ENCODE data around the gene FUT3.

FUT3 gene

DNA sequence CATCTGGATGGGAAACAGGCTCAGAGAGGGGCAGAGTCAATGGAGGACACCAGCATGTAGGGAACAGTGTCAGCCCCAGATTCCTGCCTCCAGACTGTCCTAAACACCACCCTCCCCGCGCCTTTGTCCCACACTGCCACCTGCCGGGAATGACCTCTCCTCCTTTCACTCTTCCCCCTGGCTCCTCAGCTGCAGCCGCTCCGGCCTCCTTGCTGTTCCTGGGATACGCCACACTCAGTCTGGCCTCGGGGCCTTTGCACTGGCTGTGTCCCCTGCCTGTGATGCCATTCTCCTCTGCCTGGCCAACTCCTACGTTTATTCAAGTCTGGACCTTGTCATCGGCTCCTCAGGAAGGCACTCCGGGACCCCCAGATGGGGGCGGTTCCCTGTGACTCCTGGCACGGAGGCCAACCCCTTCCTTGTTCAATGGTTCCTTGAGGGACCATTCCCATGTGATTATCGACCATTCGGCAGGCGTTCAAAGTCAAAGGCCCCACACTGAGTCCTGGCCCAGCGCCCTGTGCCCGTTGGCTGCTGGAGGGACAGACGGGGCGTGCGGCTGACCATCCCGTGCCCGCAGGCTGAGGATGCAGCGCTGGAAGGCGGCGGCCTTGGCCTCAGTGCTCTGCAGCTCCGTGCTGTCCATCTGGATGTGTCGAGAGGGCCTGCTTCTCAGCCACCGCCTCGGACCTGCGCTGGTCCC is 27.5 kb downstream of the FUT3 start:
- DNase-seq: no peak

DNA sequence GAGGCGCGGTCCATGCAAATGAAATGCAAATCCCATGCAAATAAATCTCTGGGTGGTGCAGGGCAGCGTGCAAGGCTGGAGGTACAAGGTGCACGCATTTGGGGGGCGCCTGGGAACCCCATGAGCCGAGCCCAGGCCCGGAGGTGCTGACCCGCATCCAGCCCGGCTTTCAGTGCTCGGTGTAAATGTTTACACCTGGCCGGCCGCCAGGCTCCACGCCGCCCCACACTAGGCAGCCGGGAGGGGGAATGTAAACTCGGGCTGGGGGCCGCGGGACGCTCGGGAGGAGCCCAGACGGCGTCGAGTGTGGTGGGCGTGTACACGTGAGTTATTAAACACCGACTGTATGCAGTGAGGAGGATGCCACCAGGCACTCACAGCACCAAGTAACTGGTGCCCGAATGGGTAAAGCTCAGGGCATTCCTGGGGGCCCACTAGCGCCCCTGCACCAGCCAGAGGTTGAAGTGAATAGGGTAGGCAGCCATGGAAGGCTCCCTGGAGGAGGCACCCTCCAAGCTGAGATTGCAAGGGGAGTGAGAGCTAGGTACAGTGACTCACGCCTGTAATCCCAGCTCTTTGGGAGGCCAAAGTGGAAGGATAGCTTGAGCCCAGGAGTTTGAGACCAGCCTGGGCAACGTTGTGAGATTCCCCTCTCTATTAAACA is 28.9 kb downstream of the FUT3 start:
- no peak for DNase-seq

DNA sequence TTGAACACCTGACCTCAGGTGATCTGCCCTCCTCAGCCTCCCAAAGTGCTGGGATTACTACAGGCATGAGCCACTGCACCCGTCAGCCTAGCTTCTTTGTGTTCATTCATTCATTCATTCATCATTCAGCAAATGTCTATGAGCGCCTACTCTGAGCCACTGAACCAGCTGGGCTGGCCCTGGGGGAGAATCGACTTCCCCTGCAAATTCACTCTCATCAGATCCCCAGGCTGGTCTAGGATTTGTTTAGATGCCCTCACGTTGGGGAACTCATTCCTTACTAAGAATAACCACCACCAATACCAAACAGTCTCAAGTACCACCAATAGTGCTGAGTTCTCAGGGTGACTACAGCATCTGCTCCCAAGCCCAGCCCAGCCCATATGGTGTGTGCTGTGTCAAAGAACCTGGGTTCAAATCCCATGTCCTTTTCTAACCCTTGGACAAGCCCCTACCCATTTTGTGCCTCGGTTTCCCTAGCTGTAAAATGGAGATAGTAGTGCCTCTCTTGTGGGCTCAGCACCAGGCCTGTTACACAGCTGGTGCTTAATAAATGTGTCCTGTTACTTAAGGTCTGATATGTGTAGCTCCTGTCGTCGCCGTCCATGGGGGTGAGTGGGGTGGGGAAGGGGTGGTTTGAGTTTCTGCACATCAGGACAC is 29.6 kb downstream of the FUT3 start:
- DNase-seq: no peak

DNA sequence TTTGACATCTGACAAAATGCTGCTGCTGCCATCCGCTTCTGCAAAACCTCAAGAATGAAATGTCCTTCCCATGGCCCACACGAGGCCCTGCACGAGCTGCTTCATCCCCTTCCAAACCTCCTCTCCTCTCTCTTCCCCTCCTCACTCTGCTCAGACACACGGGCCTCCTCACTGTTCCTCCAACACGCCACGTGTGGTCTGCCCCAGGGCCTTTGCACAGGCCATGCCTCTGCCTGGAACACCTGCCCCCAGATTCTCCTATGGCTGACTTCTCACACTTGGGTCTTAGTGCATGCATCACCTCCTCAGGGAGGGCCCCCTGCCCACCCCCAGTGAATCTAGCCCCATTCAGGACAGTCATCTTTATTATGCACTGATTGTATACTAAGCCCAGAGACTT is 30.5 kb downstream of the FUT3 start:
- no peak for DNase-seq

DNA sequence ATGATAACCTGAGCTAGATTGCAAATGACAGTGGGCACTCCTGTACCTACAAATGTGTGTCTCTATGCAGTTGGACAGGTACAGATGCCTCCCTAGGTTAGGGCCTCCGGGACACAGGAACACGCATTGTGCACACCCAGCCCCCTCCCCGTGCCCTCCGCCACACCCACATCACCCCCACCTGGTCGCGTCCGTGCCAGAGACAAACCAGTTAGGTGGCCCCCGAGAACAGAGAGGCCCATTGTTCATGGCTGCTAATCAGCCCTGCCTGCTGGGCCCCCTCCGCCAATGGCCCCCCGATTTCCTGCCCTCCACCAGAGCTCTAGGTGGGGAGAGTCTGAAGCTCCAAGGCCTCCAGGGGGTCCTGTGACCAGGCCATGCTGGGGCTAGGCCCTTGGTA is 32.7 kb downstream of the FUT3 start:
- no peak for DNase-seq

DNA sequence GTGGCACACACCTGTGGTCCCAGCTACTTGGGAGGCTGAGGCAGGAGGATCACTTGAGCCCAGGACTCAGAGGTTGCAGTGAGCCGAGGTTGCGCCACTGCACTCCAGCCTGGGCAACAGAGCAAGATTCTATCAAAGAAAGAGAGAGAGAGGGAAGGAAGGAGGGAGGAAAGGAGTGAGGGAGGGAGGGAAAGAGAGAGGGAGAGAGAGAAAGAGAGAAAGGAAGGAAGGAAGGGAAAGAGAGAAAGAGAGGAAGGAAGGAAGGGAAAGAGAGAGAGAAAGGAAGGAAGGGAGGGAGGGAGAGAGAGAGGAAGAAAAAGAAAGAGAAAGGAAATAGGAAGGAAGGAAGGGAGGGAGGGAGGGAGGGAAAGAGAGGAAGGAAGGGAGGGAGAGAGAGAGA is 34.0 kb downstream of the FUT3 start:
- DNase-seq: no peak

DNA sequence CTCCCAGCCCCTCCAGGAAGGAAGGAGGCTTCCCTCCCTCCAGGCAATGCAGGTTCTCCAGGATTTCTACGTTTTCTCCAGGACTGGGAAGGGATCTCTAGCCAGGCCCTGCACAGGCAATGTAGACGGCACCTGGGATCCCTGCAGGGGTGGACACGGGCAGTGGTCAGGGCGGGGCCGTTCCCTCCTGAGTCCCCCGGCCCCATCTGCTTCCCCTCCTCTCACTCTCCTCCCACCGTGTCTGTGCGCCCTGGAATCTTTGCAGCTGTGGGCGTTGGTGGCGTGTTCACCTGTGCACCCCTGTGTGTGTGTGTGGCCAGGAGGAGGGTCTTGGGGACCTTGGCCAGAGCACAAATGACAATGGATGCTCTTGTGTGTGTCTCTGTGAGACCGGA is 36.4 kb downstream of the FUT3 start:
- no peak for DNase-seq

DNA sequence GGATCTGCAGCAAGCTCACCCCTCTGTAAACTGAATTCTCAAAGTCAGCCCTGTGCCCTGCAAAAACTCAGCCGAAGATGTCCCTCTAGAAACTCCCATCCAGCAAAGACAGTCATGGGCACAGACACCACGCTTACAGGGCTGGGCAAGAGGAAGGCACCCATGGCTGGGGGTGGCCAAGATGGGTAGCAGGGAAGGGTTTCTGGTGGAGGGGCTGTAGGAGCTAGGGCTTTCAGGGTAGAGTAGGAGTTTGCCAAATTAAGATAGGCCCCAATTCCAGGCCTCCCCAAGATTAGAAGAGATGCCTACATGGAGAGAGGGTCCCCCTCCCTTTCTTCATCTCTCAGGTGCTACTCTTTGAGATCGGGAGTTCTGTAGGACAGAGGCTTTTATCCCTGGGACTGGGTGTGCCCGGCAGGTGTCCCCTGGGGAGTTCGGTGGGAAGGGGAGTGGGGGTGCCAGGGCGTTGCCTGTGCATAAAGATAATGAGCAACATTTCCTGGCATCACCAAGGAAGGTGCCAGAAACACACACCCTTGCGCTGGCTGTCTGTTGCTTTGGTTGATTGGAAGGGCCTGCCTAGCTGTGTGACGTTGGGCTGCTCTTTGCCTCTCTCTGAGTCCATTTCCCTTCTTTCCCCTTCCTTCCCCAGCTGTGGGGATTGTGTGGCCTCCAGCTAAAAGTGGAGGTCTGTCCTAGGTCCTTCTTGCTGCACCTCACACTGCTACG is 37.0 kb downstream of the FUT3 start:
- no peak for DNase-seq

DNA sequence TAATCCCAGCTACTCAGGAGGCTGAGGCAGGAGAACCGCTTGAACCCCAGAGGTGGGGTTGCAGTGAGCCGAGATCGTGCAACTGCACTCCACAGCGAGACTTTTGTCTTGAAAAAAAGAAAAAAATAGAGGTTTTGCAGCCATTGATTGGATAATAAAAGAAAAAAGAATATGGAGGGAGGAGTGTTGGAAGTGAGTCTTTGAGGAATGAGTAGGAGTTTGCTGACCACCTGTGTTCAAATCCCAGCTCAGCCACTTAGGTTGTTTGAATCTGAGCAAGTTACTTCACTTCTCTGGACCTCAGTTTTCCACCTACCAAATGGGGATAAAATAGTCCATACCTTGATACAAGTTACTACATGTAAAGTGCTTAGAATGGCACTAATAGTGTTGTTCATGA is 40.1 kb downstream of the FUT3 start:
- DNase-seq: no peak

DNA sequence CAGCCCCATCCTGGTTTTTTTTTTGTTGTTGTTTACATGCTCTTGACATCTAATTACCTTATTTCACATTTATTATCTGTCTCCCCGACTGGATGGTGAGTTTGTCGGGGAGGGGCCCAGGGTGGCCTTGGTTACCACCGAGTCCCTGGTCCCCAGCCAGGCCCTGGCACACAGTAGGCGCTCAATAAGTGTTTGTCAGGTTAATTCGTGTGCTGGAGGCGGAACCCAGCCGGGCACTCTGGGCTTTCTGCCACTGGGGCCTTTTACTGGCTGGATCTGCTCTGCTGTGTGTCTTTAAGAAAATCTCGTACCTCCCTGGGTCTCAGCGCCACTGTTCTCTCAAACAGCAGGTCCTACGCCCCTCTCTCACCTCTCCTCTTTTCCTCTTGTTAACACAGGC is 41.8 kb downstream of the FUT3 start:
- no peak for DNase-seq

DNA sequence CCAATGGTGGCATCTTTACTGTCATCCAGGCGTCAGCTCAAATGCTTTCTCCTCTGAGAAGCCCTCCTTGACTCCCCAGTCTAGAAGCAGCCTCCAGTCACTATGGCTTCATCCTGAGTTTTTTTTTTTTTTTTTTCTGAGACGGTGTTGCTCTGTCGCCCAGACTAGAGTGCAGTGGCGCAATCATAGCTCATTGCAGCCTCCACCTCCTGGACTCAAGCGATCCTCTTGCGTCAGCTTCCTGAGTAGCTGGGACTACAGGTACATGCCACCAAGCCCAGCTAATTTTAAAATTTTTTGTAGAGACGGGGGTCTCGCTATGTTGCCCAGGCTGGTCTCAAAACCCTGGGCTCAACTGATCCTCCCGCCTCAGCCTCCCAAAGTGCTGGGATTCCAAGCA is 42.2 kb downstream of the FUT3 start:
- peak; percentile 48 for DNase-seq

DNA sequence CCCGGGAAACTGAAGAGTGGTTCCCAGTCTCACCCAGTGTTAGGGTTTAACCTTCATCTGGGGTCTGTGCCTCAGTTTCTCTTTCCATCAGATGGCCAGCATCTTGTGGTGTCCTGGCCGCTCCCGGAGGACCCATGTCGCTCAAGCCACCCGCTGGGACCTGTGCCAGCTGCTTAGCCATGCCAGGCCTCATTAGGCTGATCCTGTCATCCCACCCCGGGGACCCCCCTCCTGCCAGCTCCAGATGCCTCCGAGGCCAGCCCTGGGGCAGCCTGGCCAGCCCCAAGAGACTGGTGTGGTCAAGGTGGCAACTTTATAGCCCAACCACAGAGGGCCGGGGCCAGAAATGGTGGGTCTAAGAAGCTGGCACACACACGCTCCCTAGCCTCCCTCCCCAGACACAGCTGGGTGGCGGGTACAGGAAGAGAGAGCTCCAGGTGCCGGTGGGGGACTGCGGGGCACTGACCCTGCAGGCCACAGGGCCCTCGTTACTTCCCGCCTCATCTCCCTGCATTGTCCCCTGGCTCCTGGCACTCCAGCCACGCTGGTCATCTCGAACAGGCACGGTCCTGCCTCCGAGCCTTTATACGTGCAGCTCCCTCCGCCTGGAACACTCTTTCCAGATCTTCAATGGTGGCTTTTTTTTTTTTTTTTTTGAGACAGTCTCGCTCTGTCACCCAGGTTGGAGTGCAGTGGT is 43.0 kb downstream of the FUT3 start:
- no peak for DNase-seq

DNA sequence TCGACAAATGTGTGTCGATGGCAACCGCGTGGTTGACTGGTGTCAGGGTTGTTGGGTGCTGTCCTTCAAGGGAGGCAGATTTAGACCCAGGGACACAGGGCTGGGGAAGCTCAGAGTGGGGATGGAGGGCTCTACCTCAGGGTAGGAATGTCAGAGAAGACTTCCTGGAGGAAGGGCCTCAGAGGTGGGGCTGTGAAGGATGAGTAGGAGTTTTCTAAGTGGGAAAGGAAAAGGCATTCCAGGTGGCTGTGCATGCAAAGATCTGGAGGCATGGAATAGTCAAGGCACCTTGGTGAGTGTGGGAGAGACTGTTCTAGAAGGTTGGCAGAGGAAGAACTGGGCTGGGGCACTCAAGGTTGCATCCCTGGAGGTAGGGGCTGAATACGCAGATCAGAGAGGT is 44.3 kb downstream of the FUT3 start:
- no peak for DNase-seq

DNA sequence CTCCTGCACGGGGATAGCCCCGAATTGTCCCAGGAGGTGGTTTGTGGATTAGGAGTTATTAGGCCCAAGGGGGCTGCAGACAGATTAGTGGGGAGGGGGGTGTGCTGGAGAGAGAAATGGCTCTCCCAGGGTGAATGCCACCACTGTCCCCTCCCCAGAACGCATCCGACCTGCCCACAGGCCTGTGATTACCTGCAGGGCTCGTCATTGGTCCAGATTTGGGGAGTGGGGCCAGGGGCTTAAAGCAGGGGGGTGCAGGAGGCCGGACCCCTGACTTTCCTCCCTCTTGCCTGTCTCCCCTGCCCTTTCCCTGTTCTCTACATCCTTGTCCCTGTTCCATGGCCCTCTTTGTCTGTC is 45.1 kb downstream of the FUT3 start:
- DNase-seq: no peak

DNA sequence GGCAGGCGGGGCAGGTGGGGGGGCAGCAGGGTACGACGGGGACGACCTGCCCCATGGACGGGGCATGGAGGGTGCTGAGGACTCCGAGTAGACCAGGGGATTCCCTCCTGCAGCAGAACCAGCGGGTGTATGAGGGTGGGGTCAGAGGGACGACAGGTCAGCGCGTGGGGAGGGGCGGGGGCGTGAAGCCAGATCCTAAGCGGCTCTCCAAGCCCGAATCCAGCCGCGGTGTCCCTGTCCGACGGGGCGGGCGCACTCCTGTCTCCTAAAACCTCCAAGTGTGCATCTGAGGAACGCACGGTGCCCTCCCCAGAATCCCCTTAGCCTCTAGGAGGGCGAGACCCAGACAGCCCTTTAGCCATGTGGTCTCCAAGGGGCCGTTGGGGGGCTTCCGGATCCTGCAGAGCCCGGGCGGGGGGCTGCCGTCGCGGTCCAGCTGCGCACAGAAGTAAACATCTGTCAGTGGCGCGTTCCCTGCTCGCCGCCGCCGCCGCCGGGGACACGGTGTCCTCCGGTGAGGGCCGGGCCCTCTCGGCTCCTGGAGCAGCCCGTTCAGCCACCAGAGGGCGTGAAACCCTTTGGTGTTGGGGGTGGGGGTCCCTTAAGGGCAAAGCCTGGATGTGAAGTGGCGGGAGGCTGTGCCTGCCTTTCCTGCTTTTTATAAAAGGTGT is 45.7 kb downstream of the FUT3 start:
- peak; percentile 84 for DNase-seq

DNA sequence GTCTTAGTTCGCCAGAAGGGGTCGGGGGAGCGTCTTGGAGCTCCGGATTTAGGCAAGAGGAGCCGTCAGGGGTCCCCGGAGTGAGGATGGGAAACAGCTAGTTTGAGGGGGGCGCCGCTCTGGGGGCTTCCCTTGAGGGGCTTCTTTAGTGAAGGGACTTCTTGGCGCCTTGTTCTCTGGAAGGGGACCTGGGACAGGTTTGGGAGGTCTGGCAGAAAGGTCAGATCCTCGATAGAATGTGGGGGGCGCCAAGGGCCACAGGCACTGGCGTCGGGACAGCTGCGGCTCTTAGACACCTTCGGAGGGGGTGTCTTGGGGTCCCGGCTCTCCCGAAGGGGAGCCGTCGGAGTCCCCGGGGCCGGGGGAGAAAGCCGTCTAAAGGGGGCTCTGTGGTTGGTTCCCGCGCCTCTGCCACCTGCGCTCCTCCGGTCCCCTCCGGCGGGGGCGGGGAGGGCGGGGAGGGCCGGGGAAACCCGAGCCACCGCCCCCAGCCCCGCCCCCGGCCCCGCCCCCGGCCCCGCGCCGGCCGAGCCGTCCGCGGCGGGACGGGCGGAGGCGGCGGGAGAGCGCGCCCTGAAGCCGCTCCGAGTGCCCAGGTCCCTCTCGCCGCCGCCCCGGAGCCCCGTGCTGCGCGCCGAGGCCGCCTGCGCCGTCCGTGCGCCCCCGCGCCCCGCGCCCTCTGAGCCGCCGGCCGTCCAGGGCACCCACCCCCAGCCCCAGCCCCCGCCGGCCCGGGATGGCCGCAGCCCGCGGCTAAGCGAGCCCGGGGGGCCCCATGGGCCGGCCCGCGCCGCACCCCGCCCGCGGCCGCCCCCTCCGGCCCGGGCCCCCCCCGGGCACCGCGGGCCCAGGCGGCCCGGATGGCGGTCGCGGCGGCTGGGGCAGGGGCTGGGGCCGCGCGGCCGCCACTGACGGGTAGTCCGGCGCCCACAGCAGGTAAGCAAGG is 46.5 kb downstream of the FUT3 start, which contains the start of gene NRTN:
NRTN (plus strand) TSS at position 552 of the 946 bp plus-strand sequence. CDS start 19,099 bp downstream, outside the sequence.
- peak; percentile 37 for DNase-seq

DNA sequence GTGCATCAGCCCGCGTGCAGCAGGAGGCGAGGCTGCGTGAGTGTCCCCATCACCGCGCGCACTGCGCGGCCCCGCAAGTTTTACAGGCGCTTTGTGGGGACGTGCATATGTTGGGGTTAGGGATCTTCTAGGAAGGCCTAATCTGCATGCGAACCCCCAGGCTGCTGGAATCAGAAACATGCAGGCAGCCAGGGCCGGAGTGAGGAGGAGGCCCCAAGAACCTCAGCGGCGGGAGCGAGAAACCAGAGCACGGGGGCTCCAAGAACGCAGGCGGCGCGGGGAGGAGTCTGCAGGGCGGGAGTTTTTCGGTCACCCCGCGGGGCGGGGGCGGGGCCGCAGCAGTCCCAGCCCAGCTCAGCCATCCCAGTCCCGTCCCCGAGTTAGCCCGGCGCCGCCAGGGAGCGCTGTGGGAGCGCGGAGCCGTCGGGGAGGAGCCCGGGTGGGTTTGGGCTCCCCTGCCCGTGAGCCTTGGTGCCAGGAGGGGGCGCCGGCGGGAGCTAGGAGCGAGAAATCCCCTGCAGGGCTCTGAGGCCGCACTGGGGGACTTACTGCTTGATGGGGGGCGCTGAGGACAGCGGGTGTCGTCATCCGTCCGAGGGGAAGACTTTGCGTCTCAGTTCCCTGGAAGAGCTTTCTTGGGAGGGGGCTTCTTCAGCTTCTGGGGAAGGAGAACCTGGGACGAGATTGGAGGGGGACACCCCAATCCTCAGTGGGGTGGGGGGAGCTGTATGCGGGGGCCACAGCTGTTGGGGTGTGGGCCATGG is 47.3 kb downstream of the FUT3 start:
- peak; percentile 96 for DNase-seq

DNA sequence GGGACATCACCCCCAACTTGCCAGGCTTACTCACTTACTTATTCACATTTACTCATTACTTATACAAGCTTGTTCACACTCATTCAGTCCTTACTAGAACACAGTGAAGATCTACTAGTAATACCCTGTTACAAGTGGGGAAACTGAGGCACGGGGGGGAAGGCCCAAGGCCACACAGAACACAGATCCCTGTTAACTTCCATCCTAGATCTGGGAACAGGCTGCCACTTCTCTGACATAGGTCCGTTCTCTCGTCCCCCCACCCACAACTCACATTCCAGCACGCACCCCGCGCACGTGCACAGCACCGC is 47.9 kb downstream of the FUT3 start:
- no peak for DNase-seq

DNA sequence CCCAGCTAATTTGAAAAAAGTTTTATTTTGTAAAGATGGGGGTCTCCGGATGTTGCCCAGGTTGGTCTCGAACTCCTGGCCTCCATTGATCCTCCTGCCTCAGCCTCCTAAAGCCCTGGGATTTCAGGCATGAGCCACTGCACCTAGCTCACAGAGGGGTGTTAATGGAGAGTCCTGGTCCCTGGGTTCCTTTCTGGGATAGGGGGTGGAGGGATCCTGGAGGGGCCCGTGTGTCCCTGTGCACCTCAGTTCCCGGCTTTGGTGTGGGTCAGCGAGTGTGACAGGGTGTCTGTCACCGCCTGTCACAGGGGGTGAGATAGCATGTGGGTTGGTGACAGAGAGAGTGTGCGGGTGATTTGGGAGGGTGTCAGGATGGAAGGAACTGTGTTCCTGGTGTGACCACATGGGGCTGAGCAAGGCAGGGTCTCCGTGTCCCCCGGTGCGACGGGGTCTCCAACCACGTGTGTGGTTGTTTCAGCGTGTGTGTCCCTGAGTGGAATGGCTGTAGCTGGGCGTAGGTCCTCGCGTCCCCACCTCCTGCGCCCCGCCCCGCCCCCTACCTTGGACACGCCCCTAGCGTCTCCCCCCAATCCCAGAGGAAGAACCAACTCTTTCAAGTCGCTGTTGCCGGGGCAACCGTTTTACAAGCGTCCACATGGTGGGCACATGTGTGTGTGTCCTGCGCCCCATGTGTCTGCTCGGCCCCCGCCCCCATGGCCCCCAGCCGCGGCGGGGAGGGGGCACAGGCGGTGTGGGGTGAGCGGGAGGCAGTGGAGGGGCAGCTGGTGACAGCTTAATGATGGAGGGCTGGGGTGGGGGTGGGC is 49.2 kb downstream of the FUT3 start:
- peak; percentile 84 for DNase-seq

All from hematopoietic multipotent progenitor cell treated with erythropoietin and hydrocortisone succinate and interleukin-3 and kit ligand, for 4 days (in vitro differentiated cells).